ENCODE data around the gene HDGFL1.

DNA sequence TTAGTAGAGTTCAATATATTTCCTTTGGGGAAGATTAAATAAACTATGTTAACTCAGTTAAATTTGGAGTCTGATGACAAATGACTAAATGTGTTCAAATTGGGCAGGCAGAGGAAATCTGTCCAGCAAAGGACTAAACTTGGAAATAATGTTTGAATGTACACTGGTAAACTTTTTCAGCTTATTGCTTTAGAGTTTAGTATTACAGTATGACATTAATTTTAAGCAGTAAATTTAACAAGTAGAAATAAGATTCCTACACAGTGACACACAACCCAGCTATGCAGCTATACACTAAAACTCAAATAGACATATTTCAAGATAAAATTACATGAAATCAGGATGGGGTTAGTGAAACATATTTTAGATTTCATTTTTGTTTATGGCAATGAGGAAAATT is 42.6 kb upstream of the HDGFL1 start:
- TF ChIP-seq EZH2 (IDR thresholded peaks at IDR 0.05; ENCODE audit: insufficient read depth, poor library complexity, severe bottlenecking) (no peak), EZH2phosphoT487 (IDR thresholded peaks at IDR 0.05; ENCODE audit: insufficient read depth, low read depth) (no peak)
